GM20431 (cell line): ENCODE data around the gene ACOT6.
"Not testable (repeated sequence)": the region's sequence is repeated elsewhere in the genome, so short reads cannot be mapped to it uniquely, and the experiment has no call there.

Experiments used
- in situ Hi-C: fragments of 300-500 bp; cut with MseI, MboI; formaldehyde crosslinking; loops from one replicate; pipeline ENCODE4 v1.15.0; 2020; ENCODE audit warnings: low sequenced_read_pairs; ENCODE audit not compliant: unreplicated experiment

The ACOT6 gene, protein sequence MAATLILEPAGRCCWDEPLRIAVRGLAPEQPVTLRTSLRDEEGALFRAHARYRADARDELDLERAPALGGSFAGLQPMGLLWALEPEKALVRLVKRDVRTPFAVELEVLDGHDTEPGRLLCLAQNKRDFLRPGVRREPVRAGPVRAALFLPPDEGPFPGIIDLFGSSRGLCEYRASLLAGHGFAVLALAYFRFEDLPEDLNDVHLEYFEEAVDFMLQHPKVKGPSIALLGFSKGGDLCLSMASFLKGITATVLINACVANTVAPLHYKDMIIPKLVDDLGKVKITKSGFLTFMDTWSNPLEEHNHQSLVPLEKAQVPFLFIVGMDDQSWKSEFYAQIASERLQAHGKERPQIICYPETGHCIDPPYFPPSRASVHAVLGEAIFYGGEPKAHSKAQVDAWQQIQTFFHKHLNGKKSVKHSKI

DNA sequence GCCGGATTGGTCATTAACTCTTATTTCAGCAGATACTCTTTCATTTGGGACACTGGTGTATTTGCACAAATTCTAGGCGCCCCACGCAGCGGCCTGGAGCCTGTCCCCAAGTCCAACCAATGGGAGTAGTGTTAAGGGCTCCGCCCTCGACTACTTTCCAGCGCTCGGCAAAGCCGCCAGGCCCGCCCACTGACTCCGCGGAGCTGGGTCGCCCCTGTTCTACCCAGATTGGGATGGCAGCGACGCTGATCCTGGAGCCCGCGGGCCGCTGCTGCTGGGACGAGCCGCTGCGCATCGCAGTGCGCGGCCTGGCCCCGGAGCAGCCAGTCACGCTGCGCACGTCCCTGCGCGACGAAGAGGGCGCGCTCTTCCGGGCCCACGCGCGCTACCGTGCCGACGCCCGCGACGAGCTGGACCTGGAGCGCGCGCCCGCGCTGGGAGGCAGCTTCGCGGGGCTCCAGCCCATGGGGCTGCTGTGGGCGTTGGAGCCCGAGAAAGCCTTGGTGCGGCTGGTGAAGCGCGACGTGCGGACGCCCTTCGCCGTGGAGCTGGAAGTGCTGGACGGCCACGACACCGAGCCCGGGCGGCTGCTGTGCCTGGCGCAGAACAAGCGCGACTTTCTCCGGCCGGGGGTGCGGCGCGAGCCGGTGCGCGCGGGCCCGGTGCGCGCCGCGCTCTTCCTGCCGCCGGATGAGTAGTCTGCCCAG lies at the start of gene ACOT6:
Gene ACOT6 (plus strand): TSS at position 179 of the 707 bp plus-strand sequence. CDS start 55 bp downstream, at position 234.
- in situ Hi-C loops = no loop called here

DNA sequence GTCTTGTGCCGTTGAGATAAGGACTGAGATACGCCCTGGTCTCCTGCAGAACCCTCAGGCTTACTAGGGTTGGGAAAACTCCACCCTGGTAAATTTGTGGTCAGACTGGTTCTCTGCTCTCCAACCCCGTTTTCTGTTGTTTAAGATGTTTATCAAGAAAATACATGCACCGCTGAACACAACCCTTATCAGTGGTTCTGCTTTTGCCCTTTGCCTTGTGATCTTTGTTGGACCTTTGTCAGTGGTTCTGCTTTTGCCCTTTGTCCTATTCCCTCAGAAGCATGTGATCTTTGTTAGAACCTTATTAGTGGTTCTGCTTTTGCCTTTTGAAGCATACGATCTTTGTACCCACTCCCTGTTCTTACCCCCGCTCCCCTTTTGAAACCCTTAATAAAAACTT lies 49.6 kb upstream of the ACOT6 start:
- in situ Hi-C loops = not testable (repeated sequence)

DNA sequence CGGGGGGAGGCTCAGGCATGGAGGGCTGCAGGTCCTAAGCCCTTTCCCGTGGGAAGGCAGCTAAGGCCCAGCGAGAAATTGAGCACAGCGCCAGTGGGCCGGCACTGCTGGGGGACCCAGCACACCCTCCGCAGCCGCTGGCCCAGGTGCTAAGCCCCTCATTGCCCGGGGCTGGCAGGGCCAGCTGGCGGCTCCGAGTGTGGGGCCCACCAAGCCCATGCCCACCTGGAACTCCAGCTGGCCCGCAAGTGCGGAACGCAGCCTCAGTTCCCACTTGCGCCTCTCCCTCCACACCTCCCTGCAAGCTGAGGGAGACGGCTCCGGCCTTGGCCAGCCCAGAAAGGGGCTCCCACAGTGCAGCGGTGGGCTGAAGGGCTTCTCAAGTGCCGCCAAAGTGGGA lies 45.9 kb upstream of the ACOT6 start:
- in situ Hi-C loops = not testable (repeated sequence)

DNA sequence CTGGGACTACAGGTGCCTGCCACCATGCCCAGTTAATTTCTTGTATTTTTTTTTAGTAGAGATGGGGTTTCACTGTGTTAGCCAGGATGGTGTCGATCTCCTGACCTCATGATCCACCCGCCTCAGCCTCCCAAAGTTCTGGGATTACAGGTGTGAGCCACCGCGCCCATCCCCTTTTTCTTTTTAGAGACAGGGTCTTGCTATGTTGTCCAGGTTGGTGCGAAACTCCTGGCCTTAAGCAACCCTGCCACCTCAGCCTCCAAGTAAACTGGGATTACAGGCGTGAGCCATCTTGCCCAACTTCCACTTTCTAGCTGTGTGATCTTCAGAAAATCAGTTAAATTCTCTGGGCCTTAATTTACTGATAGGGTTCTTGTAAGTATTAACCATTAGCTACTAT lies 45.4 kb upstream of the ACOT6 start:
- in situ Hi-C loops = not testable (repeated sequence)

DNA sequence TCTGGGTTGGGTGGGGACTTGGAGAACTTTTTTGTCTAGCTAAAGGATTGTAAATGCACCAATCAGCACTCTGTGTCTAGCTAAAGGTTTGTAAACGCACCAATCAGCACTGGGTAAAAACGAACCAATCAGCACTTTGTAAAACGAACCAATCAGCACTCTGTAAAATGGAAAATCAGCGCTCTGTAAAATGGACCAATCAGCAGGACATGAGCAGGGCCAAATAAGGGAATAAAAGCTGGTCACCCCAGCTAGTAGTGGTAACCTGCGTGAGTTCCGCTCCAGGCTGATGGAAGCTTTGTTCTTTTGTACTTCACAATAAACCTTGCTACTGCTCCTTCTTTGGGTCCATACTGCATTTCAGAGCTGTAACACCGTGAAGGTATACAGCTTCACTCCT lies 45.0 kb upstream of the ACOT6 start:
- in situ Hi-C loops = no loop called here

DNA sequence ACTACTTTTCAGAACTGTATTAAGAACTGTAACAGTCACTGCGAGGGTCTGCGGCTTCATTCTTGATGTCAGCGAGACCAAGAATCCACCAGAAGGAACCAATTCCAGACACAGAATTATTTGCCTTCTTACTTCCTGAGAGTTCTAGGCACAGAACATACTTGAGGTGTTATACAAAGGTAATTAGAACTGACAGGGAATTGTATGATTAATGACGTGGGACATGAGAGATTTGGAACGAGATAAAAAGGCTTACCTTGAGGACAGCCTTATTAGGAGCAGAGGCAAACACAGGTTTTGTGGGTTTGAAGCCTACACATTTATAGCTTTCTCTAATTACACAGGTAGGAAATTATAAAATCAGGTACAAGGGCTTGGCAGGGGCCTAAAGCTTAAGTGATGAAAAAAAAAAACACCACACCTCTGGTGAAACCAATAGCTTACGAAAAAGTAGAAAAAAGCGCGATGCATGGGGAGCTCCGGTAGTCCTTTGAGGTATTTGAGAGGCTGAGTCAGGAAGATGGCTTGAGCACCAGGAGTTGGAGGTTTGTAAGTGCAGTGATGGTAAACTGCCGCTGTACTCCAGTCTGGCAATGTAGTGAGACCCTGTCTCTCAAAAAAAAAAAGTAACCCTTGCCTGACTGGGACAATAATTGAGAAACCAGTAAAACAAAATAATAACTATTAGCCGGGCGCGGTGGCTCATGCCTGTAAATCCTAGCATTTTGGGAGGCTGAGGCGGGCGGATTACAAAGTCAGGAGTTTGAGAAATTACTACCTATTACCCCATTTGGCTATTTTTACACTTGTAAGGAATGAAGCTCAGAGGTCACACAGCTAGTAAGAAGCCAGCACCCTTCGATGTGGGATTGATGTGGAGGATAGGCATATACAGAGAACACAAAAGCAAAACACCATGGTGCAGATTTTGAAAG lies 44.1 kb upstream of the ACOT6 start:
- in situ Hi-C loops = no loop called here

DNA sequence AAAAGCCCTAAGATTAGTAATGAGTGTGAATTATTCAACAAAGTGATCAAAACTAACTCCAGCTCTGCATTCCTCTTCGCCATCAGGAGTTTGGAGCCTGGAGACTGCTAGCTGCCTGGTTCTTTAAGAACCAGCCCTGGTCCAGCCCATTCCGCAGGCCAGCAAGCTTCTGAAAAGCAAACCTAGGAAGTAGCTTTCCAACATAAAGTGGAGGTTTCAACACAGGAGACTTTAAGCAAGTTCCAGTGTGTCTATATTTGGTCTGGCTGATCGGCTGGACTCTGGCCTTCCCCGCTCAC lies 43.5 kb upstream of the ACOT6 start:
- in situ Hi-C loops = not testable (repeated sequence)

DNA sequence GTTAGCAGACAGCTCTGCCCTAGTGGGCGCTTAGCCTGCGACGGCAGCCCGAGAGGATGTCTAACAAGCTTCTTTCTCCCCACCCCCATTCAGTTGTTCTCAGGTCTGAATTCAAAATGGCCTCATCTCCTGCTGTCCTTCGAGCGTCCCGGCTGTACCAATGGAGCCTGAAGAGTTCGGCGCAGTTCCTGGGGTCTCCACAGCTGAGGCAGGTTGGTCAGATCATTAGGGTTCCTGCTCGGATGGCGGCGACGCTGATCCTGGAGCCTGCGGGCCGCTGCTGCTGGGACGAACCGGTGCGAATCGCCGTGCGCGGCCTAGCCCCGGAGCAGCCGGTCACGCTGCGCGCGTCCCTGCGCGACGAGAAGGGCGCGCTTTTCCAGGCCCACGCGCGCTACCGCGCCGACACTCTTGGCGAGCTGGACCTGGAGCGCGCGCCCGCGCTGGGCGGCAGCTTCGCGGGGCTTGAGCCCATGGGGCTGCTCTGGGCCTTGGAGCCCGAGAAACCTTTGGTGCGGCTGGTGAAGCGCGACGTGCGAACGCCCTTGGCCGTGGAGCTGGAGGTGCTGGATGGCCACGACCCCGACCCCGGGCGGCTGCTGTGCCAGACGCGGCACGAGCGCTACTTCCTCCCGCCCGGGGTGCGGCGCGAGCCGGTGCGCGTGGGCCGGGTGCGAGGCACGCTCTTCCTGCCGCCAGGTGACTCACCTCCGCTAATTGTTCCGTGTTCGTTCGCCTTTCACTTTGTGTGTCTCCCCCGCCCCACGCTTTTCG lies 42.9 kb upstream of the ACOT6 start, which contains the start of gene ACOT2:
Gene ACOT2 (plus strand): TSS at position 29 of the 774 bp plus-strand sequence. CDS start 28 bp downstream, at position 57.
- in situ Hi-C loops = not testable (repeated sequence)

DNA sequence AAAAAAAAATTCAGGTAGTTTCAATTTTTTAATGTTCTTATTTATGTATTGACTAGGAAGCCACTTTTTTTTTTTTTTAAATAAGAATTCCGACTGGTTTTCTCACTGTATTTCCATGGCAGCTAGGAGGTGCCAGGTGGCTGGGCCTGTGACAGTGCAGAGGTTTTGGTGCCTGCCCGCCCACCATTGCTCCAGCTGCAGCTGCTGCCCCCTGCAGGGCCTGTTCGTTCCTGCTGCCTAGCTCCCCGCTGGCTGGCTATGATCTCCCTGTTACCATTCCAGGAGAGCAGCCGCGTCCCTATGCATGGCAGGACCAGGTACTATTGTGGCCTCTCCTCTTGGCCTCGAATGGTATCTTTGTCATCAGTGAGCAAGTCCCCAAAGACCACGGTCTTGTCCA lies 41.4 kb upstream of the ACOT6 start:
- in situ Hi-C loops = not testable (repeated sequence)

DNA sequence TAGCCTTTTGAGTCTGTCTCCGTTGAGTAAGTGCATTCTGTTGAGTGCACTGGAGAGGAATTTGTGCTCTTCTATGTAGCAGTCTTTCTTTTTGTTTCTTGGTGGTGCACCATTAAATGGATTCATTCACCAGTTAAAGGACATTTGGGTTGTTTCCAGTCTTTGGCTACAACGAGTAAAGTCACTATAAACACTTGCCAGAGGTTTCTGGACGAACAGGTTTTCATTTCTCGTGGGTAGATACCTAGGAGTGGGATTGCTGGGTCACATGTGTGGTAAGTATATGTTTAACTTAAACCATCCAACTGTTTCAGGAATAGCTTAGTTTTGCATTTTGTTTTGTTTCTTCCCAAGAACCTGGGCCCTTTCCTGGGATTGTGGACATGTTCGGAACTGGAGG lies 39.3 kb upstream of the ACOT6 start:
- in situ Hi-C loops = not testable (repeated sequence)

DNA sequence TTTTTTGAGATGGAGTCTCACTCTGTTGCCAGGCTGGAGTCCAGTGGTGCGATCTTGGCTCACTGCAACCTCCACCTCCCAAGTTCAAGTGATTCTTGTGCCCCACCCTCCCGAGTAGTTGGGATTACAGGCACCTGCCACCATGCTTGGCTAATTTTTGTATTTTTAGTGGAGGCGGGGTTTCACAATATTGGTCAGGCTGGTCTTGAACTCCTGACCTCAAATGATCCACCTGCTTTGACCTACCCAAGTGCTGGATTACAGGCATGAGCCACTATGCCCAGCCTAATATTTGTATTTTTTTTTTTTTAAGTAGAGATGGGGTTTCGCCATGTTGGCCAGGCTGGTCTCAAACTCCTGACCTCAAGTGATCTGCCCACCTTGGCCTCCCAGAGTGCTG lies 38.6 kb upstream of the ACOT6 start:
- in situ Hi-C loops = not testable (repeated sequence)

DNA sequence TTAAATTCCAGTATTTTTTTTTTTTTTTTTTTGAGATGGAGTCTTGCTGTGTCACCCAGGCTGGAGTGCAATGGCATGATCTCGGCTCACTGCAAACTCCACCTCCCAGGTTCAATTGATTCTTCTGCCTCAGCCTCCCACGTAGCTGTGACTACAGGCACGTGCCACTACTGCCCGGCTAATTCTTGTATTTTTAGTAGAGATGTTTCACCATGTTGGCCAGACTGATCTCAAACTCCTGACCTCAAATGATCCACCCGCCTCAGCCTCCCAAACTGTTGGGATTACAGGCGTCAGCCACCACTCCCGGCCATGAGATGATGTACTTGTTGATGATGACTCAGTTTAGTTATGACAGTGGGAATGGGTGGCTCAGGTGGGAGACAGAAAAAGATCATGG lies 38.1 kb upstream of the ACOT6 start:
- in situ Hi-C loops = not testable (repeated sequence)

DNA sequence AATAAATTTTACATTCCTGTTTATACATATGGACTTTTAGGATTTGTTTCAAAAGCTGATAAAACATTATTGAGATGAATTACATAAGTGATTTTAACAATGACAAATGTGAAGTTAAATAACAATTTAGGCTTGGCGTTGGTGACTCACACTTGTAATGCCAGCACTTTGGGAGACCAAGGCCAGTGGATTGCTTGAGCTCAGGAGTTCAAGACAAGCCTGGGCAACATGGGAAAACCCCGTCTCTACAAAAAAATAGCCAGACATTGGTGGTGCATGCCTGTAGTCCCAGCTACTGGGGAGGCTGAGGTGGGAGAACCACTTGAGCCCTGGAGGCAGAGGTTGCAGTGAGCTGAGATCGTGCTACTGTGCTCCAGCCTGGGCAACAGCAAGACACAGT lies 35.9 kb upstream of the ACOT6 start:
- in situ Hi-C loops = no loop called here

DNA sequence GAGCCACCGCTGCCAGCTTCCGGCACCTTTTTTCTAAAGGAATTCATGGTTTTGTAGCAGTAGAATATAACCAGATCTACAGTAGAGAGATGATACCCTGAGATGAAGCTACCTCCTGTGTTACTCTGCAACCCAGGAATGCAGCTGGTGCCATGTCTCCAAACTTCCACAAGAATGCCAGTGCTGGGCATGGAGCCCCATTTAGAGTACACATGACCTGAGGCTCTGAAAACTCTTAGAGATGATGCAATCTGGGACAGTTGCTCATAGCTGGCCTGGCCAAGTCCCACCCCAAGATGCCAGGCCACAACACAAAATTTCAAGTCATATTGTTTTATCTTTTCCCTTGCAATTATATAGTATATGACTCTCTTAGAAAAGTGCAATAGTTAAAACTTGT lies 35.1 kb upstream of the ACOT6 start:
- in situ Hi-C loops = not testable (repeated sequence)

DNA sequence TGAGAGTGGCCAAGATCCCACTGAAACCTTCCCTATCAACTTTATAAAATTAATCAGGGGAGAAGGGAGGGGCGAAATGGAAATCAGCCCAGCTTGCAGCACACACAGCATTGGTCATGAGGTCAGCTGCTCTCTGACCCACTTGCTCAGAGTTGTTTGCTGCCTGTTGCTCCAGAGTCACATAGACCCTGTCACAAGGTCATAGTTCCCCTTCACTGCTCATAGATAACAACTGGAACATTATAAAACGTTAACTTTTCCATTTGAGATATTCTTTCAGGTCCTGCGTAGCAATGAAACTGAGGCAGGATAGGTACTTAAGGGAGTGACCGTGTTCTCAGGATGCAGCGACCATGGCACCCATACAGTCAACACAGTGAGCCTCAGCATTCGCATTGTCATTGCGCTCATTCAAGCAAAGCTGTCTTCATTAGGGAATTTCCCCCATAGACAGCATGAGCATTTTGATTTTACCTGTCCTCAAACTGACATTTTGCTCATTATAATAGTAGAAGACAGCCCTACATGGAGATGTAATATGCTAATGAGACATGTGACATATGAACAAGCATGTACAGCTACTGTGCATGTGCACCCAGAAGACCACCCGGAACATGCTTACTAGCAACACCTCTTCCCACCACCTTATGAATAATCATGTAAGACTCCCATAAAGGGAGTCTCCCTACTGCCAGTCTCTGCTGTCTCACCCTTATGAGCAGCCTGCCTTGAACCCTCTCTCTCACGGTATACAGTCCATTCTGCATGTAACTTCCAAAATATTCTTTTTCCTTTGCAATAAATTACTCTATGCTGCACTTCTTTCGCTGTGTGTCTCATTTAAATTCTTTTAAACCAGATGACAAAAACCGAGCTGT lies 30.0 kb upstream of the ACOT6 start:
- in situ Hi-C loops = not testable (repeated sequence)

DNA sequence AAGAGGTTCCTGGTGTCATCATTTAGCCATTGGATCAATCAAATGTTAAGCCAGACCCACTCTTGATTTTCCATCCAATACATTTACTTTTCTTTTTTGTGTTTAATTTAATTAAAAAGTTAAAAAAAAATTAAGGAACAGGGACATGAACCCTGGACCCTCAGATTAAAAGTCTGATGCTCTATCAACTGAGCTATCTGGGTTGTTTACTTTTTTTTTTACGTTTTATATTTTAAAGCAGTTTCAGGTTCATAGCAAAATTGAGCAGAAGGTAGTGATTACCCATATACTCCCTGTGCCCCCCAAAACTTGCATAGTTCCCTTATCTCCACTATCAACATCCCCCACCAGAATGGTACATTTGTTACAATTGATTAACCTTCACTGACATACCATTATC lies 23.6 kb upstream of the ACOT6 start:
- in situ Hi-C loops = no loop called here

DNA sequence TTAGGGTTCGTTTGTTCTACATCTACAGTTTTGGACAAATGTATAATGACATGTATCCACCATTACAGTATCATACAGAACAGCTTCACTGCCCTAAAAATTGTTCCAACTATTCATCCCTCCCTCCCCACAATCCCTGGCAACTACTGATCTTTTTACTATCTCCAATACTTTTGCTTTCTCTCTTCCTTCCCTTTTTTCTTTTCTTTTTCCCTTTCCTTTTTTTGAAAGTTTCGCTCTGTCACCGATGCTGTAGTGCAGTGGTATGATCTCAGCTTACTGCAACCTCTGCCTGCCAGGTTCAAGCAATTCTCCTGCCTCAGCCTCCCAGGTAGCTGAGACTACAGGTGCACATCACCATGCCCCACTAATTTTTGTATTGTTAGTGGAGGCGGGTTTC lies 23.2 kb upstream of the ACOT6 start:
- in situ Hi-C loops = no loop called here

DNA sequence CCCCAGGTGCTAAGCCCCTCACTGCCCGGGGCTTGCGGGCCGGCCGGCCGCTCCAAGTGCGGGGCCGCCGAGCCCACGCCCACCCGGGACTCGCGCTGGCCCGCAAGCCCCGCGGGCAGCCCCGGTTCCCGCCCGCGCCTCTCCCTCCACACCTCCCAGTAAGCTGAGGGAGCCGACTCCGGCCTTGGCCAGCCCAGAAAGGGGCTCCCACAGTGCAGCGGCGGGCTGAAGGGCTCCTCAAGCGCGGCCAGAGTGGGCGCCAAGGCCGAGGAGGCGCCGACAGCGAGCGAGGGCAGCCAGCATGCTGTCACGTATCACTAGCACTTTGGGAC lies 21.7 kb upstream of the ACOT6 start:
- in situ Hi-C loops = not testable (repeated sequence)
